ENCODE data around the gene TMPRSS6.
A peak's percentile ranks its signal among the peaks of the same experiment; 100 is the strongest.

TMPRSS6 gene

DNA sequence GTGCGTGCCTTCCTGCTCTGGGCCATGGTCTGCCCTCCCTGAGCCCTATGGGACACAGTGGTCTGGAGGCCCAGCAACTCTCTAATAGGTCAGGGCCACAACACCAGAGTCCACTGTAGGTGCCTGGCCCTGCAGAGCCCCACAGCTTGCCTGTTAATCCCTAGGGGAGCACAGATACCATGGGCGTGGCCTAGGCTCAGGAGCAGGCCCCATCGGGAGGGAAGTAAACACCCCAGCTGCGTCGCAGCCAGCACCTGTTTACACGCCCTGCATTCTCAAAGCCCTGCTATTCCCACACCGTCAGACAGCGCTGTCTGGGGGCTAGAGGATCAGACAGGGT lies 55.5 kb downstream of the TMPRSS6 start:
- TF ChIP-seq, protein P1, sequence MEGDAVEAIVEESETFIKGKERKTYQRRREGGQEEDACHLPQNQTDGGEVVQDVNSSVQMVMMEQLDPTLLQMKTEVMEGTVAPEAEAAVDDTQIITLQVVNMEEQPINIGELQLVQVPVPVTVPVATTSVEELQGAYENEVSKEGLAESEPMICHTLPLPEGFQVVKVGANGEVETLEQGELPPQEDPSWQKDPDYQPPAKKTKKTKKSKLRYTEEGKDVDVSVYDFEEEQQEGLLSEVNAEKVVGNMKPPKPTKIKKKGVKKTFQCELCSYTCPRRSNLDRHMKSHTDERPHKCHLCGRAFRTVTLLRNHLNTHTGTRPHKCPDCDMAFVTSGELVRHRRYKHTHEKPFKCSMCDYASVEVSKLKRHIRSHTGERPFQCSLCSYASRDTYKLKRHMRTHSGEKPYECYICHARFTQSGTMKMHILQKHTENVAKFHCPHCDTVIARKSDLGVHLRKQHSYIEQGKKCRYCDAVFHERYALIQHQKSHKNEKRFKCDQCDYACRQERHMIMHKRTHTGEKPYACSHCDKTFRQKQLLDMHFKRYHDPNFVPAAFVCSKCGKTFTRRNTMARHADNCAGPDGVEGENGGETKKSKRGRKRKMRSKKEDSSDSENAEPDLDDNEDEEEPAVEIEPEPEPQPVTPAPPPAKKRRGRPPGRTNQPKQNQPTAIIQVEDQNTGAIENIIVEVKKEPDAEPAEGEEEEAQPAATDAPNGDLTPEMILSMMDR (IDR thresholded peaks at IDR 0.05; ENCODE audit: low read depth, low read length): no peak
- peaks cover 8% of the 10 kb centered on the region for H3K36me3 ChIP-seq
- no peak for DNase-seq
- H3K9me3 ChIP-seq: no peaks in the 10 kb centered on the region
- H3K27me3 ChIP-seq: no peaks in the 10 kb centered on the region
- peaks cover 5% of the 10 kb centered on the region for H3K4me1 ChIP-seq
- no peak overlapping the region for H3K4me3 ChIP-seq (ENCODE audit: low read depth, low read length)

DNA sequence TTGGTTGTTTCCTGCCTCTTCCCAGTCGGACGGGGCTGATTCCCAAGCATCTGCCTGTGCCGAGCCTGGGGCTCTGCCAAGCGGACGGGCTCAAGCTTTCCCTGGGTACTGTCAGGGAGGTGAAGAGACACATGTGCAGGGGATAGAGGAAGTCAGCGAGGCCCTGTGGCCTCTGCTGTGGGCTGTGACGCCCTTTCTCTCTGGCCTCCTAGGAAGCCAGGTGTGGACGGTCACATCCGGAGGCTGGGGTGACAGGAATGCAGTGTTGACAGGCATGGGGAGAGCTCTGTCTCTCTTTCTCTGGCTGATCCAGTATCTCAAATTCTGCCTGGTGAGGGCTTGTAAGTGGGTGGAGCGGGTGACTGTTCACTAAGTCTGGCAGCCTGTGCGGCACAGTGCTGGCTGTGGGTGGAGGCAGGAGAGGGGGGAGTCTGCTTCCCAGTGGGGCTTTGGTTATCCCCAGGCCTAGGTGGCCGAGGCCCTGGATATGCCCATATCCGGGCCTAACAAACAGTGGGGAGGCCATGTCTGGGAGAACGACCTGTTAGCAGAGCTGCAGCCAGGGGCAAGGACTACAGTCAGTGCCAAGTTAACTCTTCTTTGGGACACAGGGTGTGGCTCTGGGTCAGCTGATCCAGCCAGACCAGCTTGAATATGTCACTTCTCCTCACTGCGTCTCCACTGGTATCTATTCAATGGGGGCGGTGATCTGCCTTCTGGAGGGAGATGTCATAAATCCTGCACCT lies 56.0 kb downstream of the TMPRSS6 start:
- DNase-seq: no peak
- Histone ChIP-seq H3K4me1 (peaks cover 5% of the 10 kb centered on the region), H3K9me3 (no peaks in the 10 kb centered on the region), H3K36me3 (peaks cover 8% of the 10 kb centered on the region), H3K27me3 (no peaks in the 10 kb centered on the region), H3K4me3 (ENCODE audit: low read depth, low read length) (no peak overlapping the region)
- TF ChIP-seq, protein P1 (IDR thresholded peaks at IDR 0.05; ENCODE audit: low read depth, low read length): no peak

DNA sequence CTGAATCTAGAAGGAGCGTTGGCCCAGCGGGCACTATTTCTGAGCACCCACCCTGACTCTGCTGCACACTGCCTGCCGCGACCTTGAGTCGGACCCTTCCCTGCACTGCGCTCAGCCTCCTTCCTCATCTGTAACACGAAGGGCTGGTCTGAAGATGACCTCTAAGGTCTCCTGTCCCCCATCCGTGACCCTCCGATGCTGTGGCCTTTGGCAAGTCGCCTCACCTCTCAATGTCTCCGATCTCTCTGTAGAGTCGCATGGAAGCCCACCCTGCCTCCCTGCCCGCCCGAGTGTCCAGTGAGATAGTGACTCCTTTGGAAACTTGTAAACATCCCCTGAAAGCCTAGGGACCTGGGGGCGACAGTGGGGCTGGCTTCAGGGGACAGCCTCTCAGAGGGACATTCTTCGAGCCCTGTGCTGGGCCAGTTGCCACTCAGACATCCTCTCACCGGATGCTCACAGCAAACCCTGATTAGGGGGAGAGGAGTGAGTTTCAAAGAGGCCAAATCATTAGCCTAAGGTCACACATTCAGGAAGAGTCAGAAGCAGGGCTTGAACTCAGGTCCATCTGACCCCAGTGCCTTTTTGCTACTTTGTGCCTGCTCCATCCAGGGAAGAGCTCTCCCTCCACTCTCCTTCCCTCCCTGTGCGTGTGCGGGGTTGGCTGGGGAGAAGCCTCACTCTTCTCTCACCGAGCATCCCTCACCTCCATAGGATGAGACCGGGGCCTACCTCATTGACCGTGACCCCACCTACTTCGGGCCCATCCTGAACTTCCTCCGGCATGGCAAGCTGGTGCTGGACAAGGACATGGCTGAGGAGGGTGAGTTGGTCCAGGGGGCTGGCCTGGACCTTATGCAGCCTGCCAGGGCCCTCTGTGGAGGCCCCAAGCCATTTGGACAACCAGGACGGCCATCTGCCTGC lies 56.9 kb downstream of the TMPRSS6 start:
- H3K27me3 ChIP-seq: no peaks in the 10 kb centered on the region
- H3K4me1 ChIP-seq: peaks cover 5% of the 10 kb centered on the region
- H3K4me3 ChIP-seq (ENCODE audit: low read depth, low read length): peak overlapping the region; percentile 71
- peaks cover 8% of the 10 kb centered on the region for H3K36me3 ChIP-seq
- no peak for DNase-seq
- H3K9me3 ChIP-seq: no peaks in the 10 kb centered on the region
- TF ChIP-seq, protein P1 (IDR thresholded peaks at IDR 0.05; ENCODE audit: low read depth, low read length): no peak

DNA sequence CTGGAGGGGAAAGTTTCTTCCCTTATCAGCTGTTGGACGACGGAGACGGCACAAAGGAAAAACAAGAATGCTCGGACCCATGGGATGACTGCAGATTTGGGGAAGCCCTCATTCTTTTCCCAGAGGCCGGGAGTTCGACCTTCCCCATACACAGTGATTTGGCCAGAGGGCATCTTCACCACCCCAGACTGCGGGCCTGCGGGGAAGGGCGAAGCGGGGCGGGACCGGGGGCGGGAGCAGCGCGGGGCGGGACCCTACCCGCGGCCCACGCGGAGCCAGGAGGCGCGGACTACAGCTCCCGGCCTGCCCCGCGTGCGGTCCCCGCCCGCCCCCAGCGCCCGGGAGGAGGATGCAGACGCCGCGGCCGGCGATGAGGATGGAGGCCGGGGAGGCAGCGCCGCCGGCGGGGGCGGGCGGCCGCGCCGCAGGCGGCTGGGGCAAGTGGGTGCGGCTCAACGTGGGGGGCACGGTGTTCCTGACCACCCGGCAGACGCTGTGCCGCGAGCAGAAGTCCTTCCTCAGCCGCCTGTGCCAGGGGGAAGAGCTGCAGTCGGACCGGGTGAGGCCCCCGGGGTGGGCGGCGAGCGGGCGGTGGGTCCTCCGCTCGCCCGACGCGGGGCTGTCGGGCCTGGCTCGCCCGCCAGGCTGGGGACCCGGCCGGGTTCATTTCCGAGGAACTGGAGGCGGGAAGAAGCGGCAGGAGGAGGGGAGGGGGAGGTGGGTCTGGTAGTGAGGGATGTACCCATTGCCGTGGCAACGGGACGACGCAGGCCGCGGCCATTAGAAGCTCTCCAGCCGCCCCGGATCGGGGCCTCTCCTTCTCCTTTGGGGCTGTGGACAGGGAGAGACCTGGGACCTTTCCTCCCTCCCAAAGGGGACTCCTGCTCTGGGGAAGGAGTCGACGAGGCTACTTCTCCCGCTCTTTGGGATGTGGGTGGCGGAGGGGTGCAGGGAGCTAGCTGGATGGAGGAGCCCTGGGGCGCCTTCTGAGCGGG lies 57.8 kb downstream of the TMPRSS6 start, which contains the start of gene KCTD17:
TSS of gene KCTD17 (plus strand) at position 352 of the 995 bp plus-strand sequence. CDS start at position 371, 19 bp downstream.
- TF ChIP-seq, protein P1 (IDR thresholded peaks at IDR 0.05; ENCODE audit: low read depth, low read length): no peak
- H3K4me3 ChIP-seq (ENCODE audit: low read depth, low read length): peak within 1 kb of the TSS; percentile 71
- peak; percentile 86 for DNase-seq
- peaks cover 5% of the 10 kb centered on the region for H3K4me1 ChIP-seq
- H3K27me3 ChIP-seq: no peaks in the 10 kb centered on the region
- H3K36me3 ChIP-seq: peaks cover 3% of the 10 kb centered on the region
- H3K9me3 ChIP-seq: no peaks in the 10 kb centered on the region

DNA sequence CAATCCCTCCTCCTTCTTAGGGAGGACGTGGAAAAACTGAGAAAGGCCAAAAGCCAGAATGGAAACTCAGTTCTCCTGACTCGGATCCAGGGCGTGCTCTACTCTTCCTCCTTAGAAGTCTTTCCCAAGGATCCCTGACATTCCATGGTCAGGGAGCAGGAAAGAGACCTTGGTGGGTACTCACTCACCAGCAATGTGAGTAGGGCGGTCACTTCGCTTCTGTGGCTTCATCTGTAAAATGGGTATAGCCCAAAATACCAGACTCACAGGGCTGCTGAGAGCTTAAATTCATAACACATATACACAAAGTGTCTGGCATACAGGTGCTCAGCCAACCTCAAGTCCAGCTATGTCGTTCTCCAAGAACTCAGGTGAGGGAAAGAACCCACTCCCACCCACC lies 58.6 kb downstream of the TMPRSS6 start:
- peaks cover 5% of the 10 kb centered on the region for H3K4me1 ChIP-seq
- H3K36me3 ChIP-seq: no peaks in the 10 kb centered on the region; the same call in 1 of the 2 replicates
- no peak for DNase-seq
- TF ChIP-seq, protein P1 (IDR thresholded peaks at IDR 0.05; ENCODE audit: low read depth, low read length): no peak
- H3K4me3 ChIP-seq (ENCODE audit: low read depth, low read length): no peak overlapping the region
- no peaks in the 10 kb centered on the region for H3K27me3 ChIP-seq
- no peaks in the 10 kb centered on the region for H3K9me3 ChIP-seq

Data from BE2C (cell line).